ENCODE data around the gene RFPL3.
"Not testable (repeated sequence)": the region's sequence is repeated elsewhere in the genome, so short reads cannot be mapped to it uniquely, and the experiment has no call there.

Gene RFPL3

GRCh38 chr22:32357567-32357966 lies at the start of gene RFPL3:
RFPL3 (plus strand) TSS chr22:32357867; CDS start chr22:32358072, 205 bp downstream.
- not testable (repeated sequence) for DNase-seq (ENCODE audit: low read depth)

- no peak for DNase-seq (ENCODE audit: low read depth)
Measured at GRCh38 chr22:32308191-32308590, 49.5 kb upstream of the RFPL3 start.

GRCh38 chr22:32308934-32309333 lies 48.7 kb upstream of the RFPL3 start:
- DNase-seq (ENCODE audit: low read depth): no peak

GRCh38 chr22:32309585-32310251 lies 47.9 kb upstream of the RFPL3 start:
- no peak for DNase-seq (ENCODE audit: low read depth)

GRCh38 chr22:32310777-32311176 lies 46.9 kb upstream of the RFPL3 start:
- DNase-seq (ENCODE audit: low read depth): no peak

GRCh38 chr22:32311551-32312071 lies 46.1 kb upstream of the RFPL3 start:
- no peak for DNase-seq (ENCODE audit: low read depth)

GRCh38 chr22:32312748-32313147 lies 44.9 kb upstream of the RFPL3 start:
- DNase-seq (ENCODE audit: low read depth): no peak

- no peak for DNase-seq (ENCODE audit: low read depth)
Measured at GRCh38 chr22:32313532-32313931, 44.1 kb upstream of the RFPL3 start.

- no peak for DNase-seq (ENCODE audit: low read depth)
Measured at GRCh38 chr22:32317524-32317923, 40.1 kb upstream of the RFPL3 start.

- DNase-seq (ENCODE audit: low read depth): no peak
Measured at GRCh38 chr22:32318361-32318760, 39.3 kb upstream of the RFPL3 start.

- DNase-seq (ENCODE audit: low read depth): no peak
Measured at GRCh38 chr22:32319861-32320406, 37.7 kb upstream of the RFPL3 start.

GRCh38 chr22:32322986-32323385 lies 34.7 kb upstream of the RFPL3 start:
- DNase-seq (ENCODE audit: low read depth): no peak

GRCh38 chr22:32323513-32324164 lies 34.0 kb upstream of the RFPL3 start:
- no peak for DNase-seq (ENCODE audit: low read depth)

GRCh38 chr22:32324505-32325415 lies 32.9 kb upstream of the RFPL3 start:
- DNase-seq (ENCODE audit: low read depth): no peak

- no peak for DNase-seq (ENCODE audit: low read depth)
Measured at GRCh38 chr22:32325416-32325801, 32.3 kb upstream of the RFPL3 start.

GRCh38 chr22:32325811-32326237 lies 31.8 kb upstream of the RFPL3 start:
- no peak for DNase-seq (ENCODE audit: low read depth)

- no peak for DNase-seq (ENCODE audit: low read depth)
Measured at GRCh38 chr22:32326647-32327046, 31.0 kb upstream of the RFPL3 start.

- DNase-seq (ENCODE audit: low read depth): no peak
Measured at GRCh38 chr22:32327066-32327465, 30.6 kb upstream of the RFPL3 start.

GRCh38 chr22:32327596-32328171 lies 30.0 kb upstream of the RFPL3 start:
- no peak for DNase-seq (ENCODE audit: low read depth)

GRCh38 chr22:32328306-32329201 lies 29.1 kb upstream of the RFPL3 start:
- no peak for DNase-seq (ENCODE audit: low read depth)

GRCh38 chr22:32329202-32329645 lies 28.4 kb upstream of the RFPL3 start:
- no peak for DNase-seq (ENCODE audit: low read depth)
